M059J (cell line): ENCODE measurements around the gene LMO7. TPM values are rescaled to one million over a fixed set of nuclear protein-coding genes. Genes with fewer than 3 reads are reported as not detected.
"Not testable (repeated sequence)": the region's sequence is repeated elsewhere in the genome, so short reads cannot be mapped to it uniquely, and the experiment has no call there.

Source experiments
- DNase-seq: peaks from one replicate; pipeline ENCODE4 v3.0.0-alpha.2; 2012; ENCODE audit warnings: low read depth
- total RNA-seq: library from RNA; depleted of rRNA; stranded (reverse); fragments of >200 nt; shearing (Covaris generic); gene quantifications from 2 replicates; pipeline ENCODE4 v1.2.3, GENCODE V29; 2014

The LMO7 gene
- total RNA-seq, 1 experiment from 2014 or later, result 109 TPM

GRCh38 chr13:75699062-75699461 lies 62.9 kb downstream of the LMO7 start:
- DNase-seq, result no peak

- not testable (repeated sequence) for DNase-seq
These were observed 63.6 kb downstream of the LMO7 start for GRCh38 chr13:75699717-75700116.

GRCh38 chr13:75700552-75700951 lies 64.4 kb downstream of the LMO7 start:
- no peak for DNase-seq

- DNase-seq, result no peak
These were observed 66.3 kb downstream of the LMO7 start for GRCh38 chr13:75702476-75702875.

- DNase-seq, result no peak
These were observed 67.6 kb downstream of the LMO7 start for GRCh38 chr13:75703769-75704168.

GRCh38 chr13:75704194-75704926 lies 68.2 kb downstream of the LMO7 start:
- DNase-seq, result peak; percentile 39

- peak; percentile 34 for DNase-seq
These were observed 68.8 kb downstream of the LMO7 start for GRCh38 chr13:75704927-75705288.

GRCh38 chr13:75705395-75705794 lies 69.3 kb downstream of the LMO7 start:
- DNase-seq, result peak; percentile 76

GRCh38 chr13:75705908-75706307 lies 69.8 kb downstream of the LMO7 start:
- DNase-seq, result no peak

- DNase-seq, result no peak
These were observed 77.7 kb downstream of the LMO7 start for GRCh38 chr13:75713852-75714251.

GRCh38 chr13:75715601-75716523 lies 79.7 kb downstream of the LMO7 start:
- no peak for DNase-seq

- no peak for DNase-seq
These were observed 81.4 kb downstream of the LMO7 start for GRCh38 chr13:75717525-75717924.

- no peak for DNase-seq
These were observed 85.2 kb downstream of the LMO7 start for GRCh38 chr13:75721307-75721706.

- DNase-seq, result no peak
These were observed 87.8 kb downstream of the LMO7 start for GRCh38 chr13:75723901-75724300.

- DNase-seq, result no peak
These were observed 88.8 kb downstream of the LMO7 start for GRCh38 chr13:75724752-75725517.

GRCh38 chr13:75725736-75726135 lies 89.6 kb downstream of the LMO7 start:
- DNase-seq, result no peak

GRCh38 chr13:75726306-75726705 lies 90.2 kb downstream of the LMO7 start:
- no peak for DNase-seq

GRCh38 chr13:75733113-75733512 lies 97.0 kb downstream of the LMO7 start:
- DNase-seq, result not testable (repeated sequence)

- DNase-seq, result no peak
These were observed 100.0 kb downstream of the LMO7 start for GRCh38 chr13:75736173-75736572.

GRCh38 chr13:75738841-75739240 lies 102.7 kb downstream of the LMO7 start:
- DNase-seq, result no peak

- DNase-seq, result peak; percentile 36
These were observed 103.2 kb downstream of the LMO7 start for GRCh38 chr13:75739244-75739868.

GRCh38 chr13:75740031-75740430 lies 103.9 kb downstream of the LMO7 start:
- DNase-seq, result no peak
